NCI-H526 treated with DMSO at 0.1 percent for 48 hours (cell line): ENCODE results near the gene TADA3.
A peak's percentile ranks its signal among the peaks of the same experiment; 100 is the strongest.

Source experiments
- DNase-seq: peaks from one replicate; lab custom pipeline; 2025; lab: John Stamatoyannopoulos, UW

TADA3 gene

DNA sequence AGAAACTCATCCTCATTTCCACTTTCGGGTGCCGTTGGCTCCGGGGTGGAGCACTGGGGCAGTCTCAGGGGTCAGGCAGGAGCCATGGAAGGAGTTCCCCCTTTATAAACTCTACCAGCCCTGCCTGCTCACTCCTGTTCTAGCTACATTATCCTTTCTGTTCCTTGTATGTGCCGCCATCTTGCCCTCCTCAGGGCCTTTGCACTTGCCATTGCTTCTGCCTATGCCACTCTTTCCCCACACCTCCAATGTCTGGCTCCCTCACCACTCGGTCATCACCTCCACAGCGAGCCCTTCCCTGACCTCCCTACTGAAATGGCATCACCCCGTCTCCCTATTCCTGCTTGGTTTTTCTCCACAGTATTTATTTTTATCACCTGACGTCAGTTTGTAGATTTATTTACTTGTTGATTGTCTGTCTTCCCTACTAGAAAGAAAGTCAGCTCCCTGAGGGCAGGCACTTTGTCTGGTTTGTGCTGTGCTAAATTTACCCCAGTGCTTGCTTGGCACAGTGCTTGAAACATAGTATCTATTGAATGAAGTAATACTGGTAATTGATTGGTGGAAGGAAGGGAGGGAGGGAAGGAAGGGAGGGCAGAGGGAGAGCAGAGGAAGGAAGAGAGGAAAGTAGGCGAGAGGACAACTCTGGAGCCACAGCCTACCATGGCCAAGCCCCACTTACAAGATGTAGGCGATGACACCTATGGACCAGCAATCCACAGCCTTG lies 31.3 kb downstream of the TADA3 start:
- no peak for DNase-seq

GRCh38 chr3:9757427-9757826 lies 34.8 kb downstream of the TADA3 start:
- no peak for DNase-seq

DNA sequence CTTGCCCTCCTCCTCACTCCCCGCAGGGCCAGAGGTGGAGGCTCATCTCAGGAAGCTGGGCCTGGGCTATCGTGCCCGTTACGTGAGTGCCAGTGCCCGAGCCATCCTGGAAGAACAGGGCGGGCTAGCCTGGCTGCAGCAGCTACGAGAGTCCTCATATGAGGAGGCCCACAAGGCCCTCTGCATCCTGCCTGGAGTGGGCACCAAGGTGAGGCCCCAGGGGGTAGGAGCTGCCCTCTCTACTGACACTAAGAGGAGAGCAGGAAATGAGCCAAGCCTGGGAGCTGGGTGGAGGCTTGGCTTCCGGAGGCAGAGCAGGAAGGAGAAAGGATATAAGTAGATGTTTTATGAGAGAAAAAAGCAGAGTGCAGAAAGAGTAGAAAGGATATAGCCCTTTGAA lies 37.6 kb downstream of the TADA3 start:
- no peak for DNase-seq

DNA sequence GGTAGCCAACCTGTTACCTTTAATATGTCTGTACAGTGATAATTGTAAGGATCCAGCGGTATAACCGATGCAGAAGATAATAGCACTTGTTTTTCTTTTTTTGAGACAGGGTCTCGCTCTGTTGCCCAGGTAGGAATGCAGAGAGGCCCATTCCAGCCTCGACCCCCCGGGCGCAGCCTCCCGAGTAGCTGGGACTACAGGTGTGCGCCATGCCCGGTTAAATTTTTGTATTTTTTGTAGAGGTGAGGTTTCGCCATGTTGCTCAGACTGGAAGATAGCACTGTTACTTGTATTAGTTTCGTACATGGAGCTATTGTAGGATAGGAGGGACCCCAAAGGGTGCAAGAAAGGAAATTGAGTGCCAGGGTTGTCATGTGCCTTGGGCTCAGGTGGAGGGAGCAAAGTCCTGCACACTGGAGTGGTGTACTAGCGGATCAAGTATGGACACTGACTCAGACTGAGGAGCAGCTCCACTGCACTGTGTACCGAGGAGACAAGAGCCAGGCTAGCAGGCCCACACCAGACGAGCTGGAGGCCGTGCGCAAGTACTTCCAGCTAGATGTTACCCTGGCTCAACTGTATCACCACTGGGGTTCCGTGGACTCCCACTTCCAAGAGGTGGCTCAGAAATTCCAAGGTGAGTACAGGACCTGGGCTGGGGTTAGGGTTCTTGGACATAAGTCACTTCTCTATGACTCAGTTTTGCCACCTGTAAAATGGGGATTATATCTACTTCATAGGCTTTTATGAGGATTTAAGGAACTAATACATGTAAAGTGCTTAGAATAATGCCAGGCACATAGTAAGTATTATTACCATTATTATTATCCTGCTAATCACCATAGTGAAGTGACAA lies 41.5 kb downstream of the TADA3 start:
- no peak for DNase-seq

DNA sequence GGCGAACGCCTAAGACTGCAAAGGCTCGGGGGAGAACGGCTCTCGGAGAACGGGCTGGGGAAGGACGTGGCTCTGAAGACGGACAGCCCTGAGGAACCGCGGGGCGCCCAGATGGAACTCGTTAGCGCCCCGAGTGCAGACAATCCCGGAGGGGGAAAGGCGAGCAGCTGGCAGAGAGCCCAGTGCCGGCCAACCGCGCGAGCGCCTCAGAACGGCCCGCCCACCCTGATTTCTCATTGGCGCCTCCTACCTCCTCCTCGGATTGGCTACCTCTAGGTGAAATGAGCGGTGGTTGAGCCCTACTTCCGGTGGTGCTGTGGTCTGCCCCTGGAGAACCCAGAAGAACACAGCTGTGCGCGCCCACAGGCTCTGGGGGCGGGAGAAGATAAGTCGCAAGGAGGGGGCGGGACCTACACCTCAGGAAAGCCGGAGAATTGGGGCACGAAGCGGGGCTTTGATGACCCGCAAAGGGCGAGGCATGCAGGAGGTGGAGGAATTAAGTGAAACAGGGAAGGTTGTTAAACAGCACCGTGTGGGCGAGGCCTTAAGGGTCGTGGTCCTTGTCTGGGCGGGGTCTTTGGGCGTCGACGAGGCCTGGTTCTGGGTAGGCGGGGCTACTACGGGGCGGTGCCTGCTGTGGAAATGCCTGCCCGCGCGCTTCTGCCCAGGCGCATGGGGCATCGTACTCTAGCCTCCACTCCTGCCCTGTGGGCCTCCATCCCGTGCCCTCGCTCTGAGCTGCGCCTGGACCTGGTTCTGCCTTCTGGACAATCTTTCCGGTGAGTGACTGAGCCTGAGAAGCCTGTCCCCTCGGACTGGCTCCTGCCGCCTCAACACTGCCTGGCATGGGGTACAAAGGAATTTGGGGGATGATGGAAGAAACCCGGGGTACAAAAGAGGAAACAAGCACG lies 42.4 kb downstream of the TADA3 start, which contains the start of gene OGG1:
Gene OGG1 (plus strand): TSS at position 308 of the 911 bp plus-strand sequence. CDS start 335 bp downstream, at position 643.
- peak; percentile 94 for DNase-seq

- no peak for DNase-seq
Observed at GRCh38 chr3:9749296-9749644, 43.0 kb downstream of the TADA3 start.

DNA sequence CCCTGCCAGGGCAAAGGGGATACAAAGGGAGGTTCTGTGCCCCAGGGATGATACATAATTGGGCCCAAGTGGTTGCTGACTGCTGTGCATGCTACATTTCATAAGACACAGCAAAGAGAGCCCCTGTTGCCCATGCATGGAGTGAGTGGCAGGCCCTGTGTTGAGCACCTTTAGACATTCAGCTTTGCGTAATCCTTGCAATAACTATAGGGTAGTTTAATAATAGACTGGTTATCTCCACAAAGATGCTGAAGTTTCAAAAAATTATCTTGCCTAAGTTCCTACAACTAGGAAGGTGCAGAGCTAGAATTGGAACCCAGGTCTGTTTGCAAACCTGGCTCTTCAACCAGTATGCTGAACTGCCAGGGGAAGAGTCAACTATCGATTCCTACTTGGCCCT lies 44.2 kb downstream of the TADA3 start:
- DNase-seq, result no peak

DNA sequence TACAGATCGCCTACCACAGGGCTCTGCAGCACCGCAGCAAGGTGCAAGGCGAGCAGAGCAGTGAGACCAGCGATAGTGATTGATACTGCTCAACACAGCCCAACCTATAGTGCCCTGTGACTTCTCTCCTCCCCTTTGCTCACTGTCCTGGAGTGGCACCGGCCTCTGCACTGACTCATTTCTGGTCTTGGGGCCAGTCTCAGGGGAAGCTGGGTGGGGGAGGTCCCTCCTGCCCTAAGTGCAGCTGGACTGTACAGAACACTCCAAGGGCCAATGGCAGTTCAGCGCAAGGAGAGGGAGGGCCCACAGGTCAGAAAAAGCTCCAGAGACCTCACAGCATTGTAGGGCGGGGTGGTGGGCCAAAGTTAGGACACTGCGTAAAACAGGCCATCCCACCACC lies 45.0 kb downstream of the TADA3 start:
- no peak for DNase-seq

DNA sequence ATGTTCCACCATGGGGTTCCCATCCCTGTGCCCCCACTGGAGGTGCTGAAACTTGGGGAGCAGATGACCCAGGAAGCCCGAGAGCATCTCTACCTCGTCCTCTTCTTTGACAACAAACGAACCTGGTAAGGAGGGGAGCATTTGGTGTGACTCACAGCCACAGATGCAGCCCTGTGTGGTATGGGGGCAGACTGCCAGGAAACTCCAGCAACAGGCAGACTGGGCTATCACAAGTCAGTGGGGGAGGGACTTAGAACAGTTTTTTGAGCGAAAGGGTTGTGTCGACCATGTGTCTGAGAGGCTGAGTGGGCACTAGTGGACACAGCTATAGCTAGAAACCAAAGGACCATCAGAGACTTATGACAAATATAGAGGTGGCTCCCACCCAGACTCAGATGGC lies 45.9 kb downstream of the TADA3 start:
- DNase-seq, result no peak

DNA sequence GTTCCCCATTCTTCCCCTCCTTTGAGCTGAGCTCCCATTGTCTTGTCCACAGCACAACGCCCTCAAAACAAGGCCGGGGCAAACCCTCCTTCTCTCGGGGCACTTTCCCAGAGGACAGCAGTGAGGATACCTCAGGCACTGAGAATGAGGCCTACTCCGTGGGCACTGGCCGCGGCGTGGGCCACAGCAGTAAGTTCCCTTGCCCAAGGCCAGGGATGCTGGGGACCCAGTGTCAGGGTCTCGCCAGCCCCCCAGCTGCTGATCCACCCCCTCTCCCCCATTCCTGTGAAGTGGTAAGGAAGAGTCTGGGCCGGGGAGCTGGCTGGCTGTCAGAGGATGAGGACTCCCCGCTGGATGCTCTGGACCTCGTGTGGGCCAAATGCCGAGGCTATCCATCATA lies 46.8 kb downstream of the TADA3 start:
- no peak for DNase-seq

- no peak for DNase-seq
Observed at GRCh38 chr3:9744162-9744561, 48.1 kb downstream of the TADA3 start.

DNA sequence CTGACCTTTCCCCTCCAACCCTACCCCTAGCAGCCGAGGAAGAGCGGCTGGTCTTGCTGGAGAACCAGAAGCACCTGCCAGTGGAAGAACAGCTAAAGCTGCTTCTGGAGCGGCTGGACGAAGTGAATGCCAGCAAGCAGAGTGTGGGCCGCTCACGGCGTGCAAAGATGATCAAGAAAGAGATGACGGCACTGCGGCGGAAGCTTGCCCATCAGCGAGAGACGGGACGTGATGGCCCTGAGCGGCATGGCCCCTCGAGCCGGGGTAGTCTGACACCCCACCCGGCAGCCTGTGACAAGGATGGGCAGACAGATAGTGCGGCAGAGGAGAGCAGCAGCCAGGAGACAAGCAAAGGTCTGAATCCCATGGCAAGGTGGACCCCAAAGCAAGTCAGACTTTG lies 48.7 kb downstream of the TADA3 start:
- no peak for DNase-seq

- DNase-seq, result no peak
Observed at GRCh38 chr3:9742560-9742959, 49.7 kb downstream of the TADA3 start.

GRCh38 chr3:9739181-9739580 lies 53.1 kb downstream of the TADA3 start:
- DNase-seq, result no peak

GRCh38 chr3:9736831-9737230 lies 55.4 kb downstream of the TADA3 start:
- DNase-seq, result no peak

DNA sequence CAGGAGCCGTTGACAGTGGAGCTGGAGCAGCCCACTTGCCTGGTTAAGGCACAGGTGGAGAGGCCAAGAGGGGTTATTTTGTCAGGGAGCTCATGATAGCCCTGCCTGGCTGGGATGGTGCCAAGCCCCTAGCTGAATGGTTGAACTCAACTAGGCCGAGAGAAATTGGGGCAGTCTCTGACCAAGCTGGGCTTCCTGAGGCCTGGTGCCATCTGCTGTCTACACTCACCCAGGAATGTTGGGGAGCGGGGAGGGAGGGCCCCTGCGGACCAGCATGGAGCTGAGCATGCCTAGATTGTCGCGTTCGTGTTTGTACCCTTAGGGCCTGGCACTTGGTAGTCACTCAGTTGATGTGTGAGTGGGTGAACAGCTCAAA lies 59.5 kb downstream of the TADA3 start:
- DNase-seq, result no peak

DNA sequence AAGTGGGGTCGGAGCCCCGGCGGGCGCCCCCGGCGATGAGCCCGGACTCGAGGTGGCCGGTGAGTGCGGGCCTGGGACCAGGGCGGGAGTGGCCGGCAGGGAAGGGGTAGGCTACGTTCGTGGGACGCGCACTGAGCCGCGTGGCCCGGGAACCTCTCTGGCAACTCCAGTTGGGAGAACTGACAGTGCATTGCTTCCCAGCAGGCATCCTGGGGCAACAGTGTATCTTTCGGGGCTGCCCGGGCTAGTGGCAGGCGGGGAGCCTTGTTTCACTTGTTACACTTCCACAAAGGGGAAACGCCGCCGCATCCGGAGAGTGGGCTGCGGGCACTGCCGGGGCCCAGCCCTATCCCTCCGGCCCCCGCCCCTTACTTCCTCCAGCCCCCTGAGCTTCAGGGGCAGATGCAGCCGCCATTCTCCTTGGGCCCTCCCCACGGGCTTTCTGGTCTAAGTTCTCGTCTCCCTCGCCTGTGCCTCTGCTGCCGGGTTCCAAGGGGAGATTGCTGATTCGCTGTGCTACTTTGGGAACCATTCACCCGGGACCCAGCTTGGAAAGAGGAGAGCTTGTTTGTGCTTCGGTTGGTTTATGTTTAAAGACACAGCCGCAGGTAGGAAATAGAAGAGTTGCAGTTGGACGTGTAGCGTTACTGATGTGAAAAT lies 60.1 kb downstream of the TADA3 start:
- DNase-seq, result no peak

GRCh38 chr3:9731206-9732079 lies 60.8 kb downstream of the TADA3 start, which contains the start of gene BRPF1:
Gene BRPF1, plus strand, starts transcription at chr3:9731735. Its CDS starts 2,406 bp downstream, at chr3:9734141.
- DNase-seq, result peak; percentile 89

GRCh38 chr3:9730657-9731205 lies 61.5 kb downstream of the TADA3 start:
- peak; percentile 84 for DNase-seq
